GM23338 (cell line): ENCODE results near the gene GDF10. TPM values are rescaled to one million over a fixed set of nuclear protein-coding genes. Genes with fewer than 3 reads are reported as not detected.

Experiments used
- ATAC-seq: fragments of 200-7000 bp; cut with Tn5 transposase; 3 replicates; pipeline ENCODE4 v1.9.1; 2020
- DNase-seq: peaks from one replicate; pipeline ENCODE4 v3.0.0-alpha.2; 2015; ENCODE audit warnings: low spot score
- H2AFZ ChIP-seq: fragments of 200-600 bp; sonication (generic); 2 replicates; pipeline ENCODE4 v1.8.0; 2016; ENCODE audit warnings: antibody characterized with exemption, mild to moderate bottlenecking, moderate library complexity
- H3F3A ChIP-seq: fragments of 200-600 bp; sonication (generic); replicated peaks from 2 replicates; pipeline ENCODE4 v1.8.0; 2017; ENCODE audit warnings: antibody characterized with exemption, mixed run types, low read depth
- H3K27ac ChIP-seq: fragments of 200-600 bp; sonication (generic); 2 replicates; pipeline ENCODE4 v1.6.1; 2016; ENCODE audit warnings: low read depth
- H3K27me3 ChIP-seq: fragments of 200-600 bp; sonication (generic); 2 replicates; pipeline ENCODE4 v1.8.0; 2016; ENCODE audit warnings: mild to moderate bottlenecking, mixed run types, moderate library complexity; ENCODE audit not compliant: insufficient read depth
- H3K36me3 ChIP-seq: fragments of 200-600 bp; sonication (generic); 2 replicates; pipeline ENCODE4 v1.8.0; 2016; ENCODE audit warnings: mild to moderate bottlenecking; ENCODE audit not compliant: insufficient read depth
- H3K4me1 ChIP-seq: fragments of 200-600 bp; sonication (generic); 2 replicates; pipeline ENCODE4 v1.8.0; 2016; ENCODE audit warnings: mild to moderate bottlenecking, moderate library complexity; ENCODE audit not compliant: insufficient read depth
- H3K4me2 ChIP-seq: fragments of 200-600 bp; sonication (generic); 2 replicates; pipeline ENCODE4 v1.7.1; 2017; ENCODE audit warnings: mixed run types
- H3K4me3 ChIP-seq: fragments of 200-600 bp; sonication (generic); 2 replicates; pipeline ENCODE4 v1.6.1; 2016; ENCODE audit warnings: mixed run types
- H3K79me2 ChIP-seq: fragments of 200-600 bp; sonication (generic); replicated peaks from 2 replicates; pipeline ENCODE4 v1.8.0; 2017; ENCODE audit warnings: mild to moderate bottlenecking; ENCODE audit not compliant: insufficient read depth
- H3K9me2 ChIP-seq: fragments of 200-600 bp; sonication (generic); 2 replicates; pipeline ENCODE4 v1.8.0; 2017; ENCODE audit not compliant: insufficient read depth
- H4K20me1 ChIP-seq: fragments of 200-600 bp; sonication (generic); replicated peaks from 2 replicates; pipeline ENCODE4 v1.8.0; 2017; ENCODE audit warnings: mild to moderate bottlenecking; ENCODE audit not compliant: insufficient read depth
- H3K27ac Mint-ChIP-seq: 2 replicates; pipeline ENCODE4 v1.8.0; 2020; ENCODE audit warnings: inconsistent platforms, mild to moderate bottlenecking, moderate library complexity, mixed read lengths
- H3K27me3 Mint-ChIP-seq: 3 replicates; pipeline ENCODE4 v1.8.0; 2022; ENCODE audit warnings: low read depth, mild to moderate bottlenecking, moderate library complexity, mixed read lengths, inconsistent platforms; ENCODE audit not compliant: insufficient read depth, poor library complexity
- H3K36me3 Mint-ChIP-seq: 3 replicates; pipeline ENCODE4 v1.8.0; 2021; ENCODE audit warnings: low read depth, mild to moderate bottlenecking, inconsistent platforms, moderate library complexity, mixed read lengths
- H3K4me1 Mint-ChIP-seq: 3 replicates; pipeline ENCODE4 v1.8.0; 2020; ENCODE audit warnings: mild to moderate bottlenecking, inconsistent platforms, mixed read lengths
- H3K4me3 Mint-ChIP-seq: 3 replicates; pipeline ENCODE4 v1.8.0; 2021; ENCODE audit warnings: moderate library complexity, mild to moderate bottlenecking, inconsistent platforms, mixed read lengths
- H3K9me3 Mint-ChIP-seq: 3 replicates; pipeline ENCODE4 v1.8.0; 2020; ENCODE audit warnings: moderate library complexity, mild to moderate bottlenecking, inconsistent platforms, mixed read lengths
- CREB1 ChIP-seq: fragments of 250-450 bp; sonication (Bioruptor Pico); IDR thresholded peaks from 2 replicates; pipeline ENCODE4 v1.5.0; 2020; ENCODE audit warnings: low read depth, mild to moderate bottlenecking, moderate library complexity
- CTCF ChIP-seq, 2 experiments: fragments of 200-600 bp in 1 of 2; sonication (generic) in 1 of 2; conservative IDR thresholded peaks; 2 replicates each; pipeline versions ENCODE4 v1.5.1 to v1.6.1; 2016 to 2017; ENCODE audit warnings: antibody characterized with exemption in 2 of 2, low read depth in 2 of 2, mild to moderate bottlenecking in 2 of 2, moderate library complexity in 1 of 2
- ETS1 ChIP-seq: IDR thresholded peaks from 2 replicates; pipeline ENCODE4 v1.6.1; 2016; ENCODE audit warnings: antibody characterized with exemption
- EZH2 ChIP-seq: fragments of 200-600 bp; sonication (generic); IDR thresholded peaks from one replicate; pipeline ENCODE4 v1.8.0; 2017; ENCODE audit warnings: antibody characterized with exemption, mild to moderate bottlenecking, low read depth; ENCODE audit not compliant: unreplicated experiment
- EZH2phosphoT487 ChIP-seq: fragments of 200-600 bp; sonication (generic); IDR thresholded peaks from one replicate; pipeline ENCODE4 v1.8.1; 2018; ENCODE audit warnings: antibody characterized with exemption; ENCODE audit not compliant: unreplicated experiment
- ZNF462 ChIP-seq: fragments of 250-450 bp; sonication (Bioruptor Pico); IDR thresholded peaks from 2 replicates; pipeline ENCODE4 v1.5.0; 2020; ENCODE audit warnings: mild to moderate bottlenecking, moderate library complexity
- polyA plus RNA-seq: library from polyadenylated mRNA; unstranded; fragments of >200 nt; fragmentation: Nextera tagmentation; extraction: Ambion mirVana; gene quantifications from 2 replicates; pipeline ENCODE4 v1.2.1, GENCODE V29; 2016
- total RNA-seq: library from RNA; depleted of rRNA; stranded (reverse); fragments of >200 nt; shearing (Covaris generic); gene quantifications from 2 replicates; pipeline ENCODE4 v1.2.3, GENCODE V29; 2014

Gene GDF10
- total and polyA plus RNA-seq, 2 experiments from 2014 or later, result 0.21 TPM; not detected in 1

- TF ChIP-seq ZNF462, result no peak
- TF ChIP-seq EZH2, result no peak
- no peak for TF ChIP-seq ETS1
Measured at GRCh38 chr10:47360419-47361040, 60.5 kb downstream of the GDF10 start (continued).

GRCh38 chr10:47361293-47361692, 61.3 kb downstream of the GDF10 start:
- no peaks in the 10 kb centered on the region for H3K4me1 ChIP-seq
- no peaks in the 10 kb centered on the region for H3K36me3 ChIP-seq
- H3K4me1 Mint-ChIP-seq, result peaks cover 15% of the 10 kb centered on the region
- no peak overlapping the region for H2AFZ ChIP-seq
- H3F3A ChIP-seq, result no peaks in the 10 kb centered on the region
- H3K27ac ChIP-seq, result no peak overlapping the region
- no peak overlapping the region for H3K4me3 ChIP-seq
- no peaks in the 10 kb centered on the region for H3K9me2 ChIP-seq
- no peak overlapping the region for H3K4me3 Mint-ChIP-seq
- peak; percentile 92 for ATAC-seq
- no peaks in the 10 kb centered on the region for H3K27me3 ChIP-seq
- H3K9me3 Mint-ChIP-seq, result no peaks in the 10 kb centered on the region
- no peaks in the 10 kb centered on the region for H4K20me1 ChIP-seq
- H3K4me2 ChIP-seq, result no peak overlapping the region
- DNase-seq, result peak; percentile 87
- no peaks in the 10 kb centered on the region for H3K79me2 ChIP-seq
- H3K27me3 Mint-ChIP-seq, result peaks cover 5% of the 10 kb centered on the region
- H3K27ac Mint-ChIP-seq, result no peak overlapping the region
- no peak for TF ChIP-seq CREB1 (CRISPR knock-in tag)
- TF ChIP-seq CTCF (conservative IDR thresholded peaks at IDR 0.05; ENCODE audit: low read depth in 2 of 2), result peak; percentile 87 to 94
- no peak for TF ChIP-seq EZH2phosphoT487
- H3K36me3 Mint-ChIP-seq, result no peaks in the 10 kb centered on the region
